H9 (cell line): ENCODE results near the gene MIGA2. TPM values are rescaled to one million over a fixed set of nuclear protein-coding genes. Genes with fewer than 3 reads are reported as not detected.

Experiments used
- DNase-seq: peaks from one replicate; pipeline ENCODE4 v3.0.0-alpha.2; 2017
- H2AFZ ChIP-seq: one replicate; pipeline ENCODE4 v1.6.1; 2013; ENCODE audit warnings: mild to moderate bottlenecking, low read length, control low read depth, moderate library complexity
- H2AK5ac ChIP-seq: 2 replicates; pipeline ENCODE4 v1.6.1; 2013; ENCODE audit warnings: low read length, control low read depth, mixed read lengths; ENCODE audit not compliant: insufficient read length
- H2BK120ac ChIP-seq: one replicate; pipeline ENCODE4 v1.6.1; 2013; ENCODE audit warnings: low read depth, mild to moderate bottlenecking, low read length, control low read depth, inconsistent platforms; ENCODE audit not compliant: poor library complexity, severe bottlenecking
- H2BK12ac ChIP-seq: 2 replicates; pipeline ENCODE4 v1.6.1; 2013; ENCODE audit warnings: low read length, control low read depth, mixed read lengths, low read depth; ENCODE audit not compliant: insufficient read length
- H2BK15ac ChIP-seq: 2 replicates; pipeline ENCODE4 v1.6.1; 2013; ENCODE audit warnings: low read depth, low read length, control low read depth
- H2BK20ac ChIP-seq: one replicate; pipeline ENCODE4 v1.6.1; 2013; ENCODE audit warnings: low read depth, mild to moderate bottlenecking, low read length, control low read depth, inconsistent platforms; ENCODE audit not compliant: poor library complexity, severe bottlenecking
- H2BK5ac ChIP-seq: 2 replicates; pipeline ENCODE4 v1.6.1; 2013; ENCODE audit warnings: low read length, control low read depth, mixed read lengths; ENCODE audit not compliant: insufficient read length
- H3K14ac ChIP-seq: 2 replicates; pipeline ENCODE4 v1.6.1; 2013; ENCODE audit warnings: low read length, control low read depth; ENCODE audit not compliant: insufficient read depth
- H3K18ac ChIP-seq: 2 replicates; pipeline ENCODE4 v1.6.1; 2013; ENCODE audit warnings: low read depth, mild to moderate bottlenecking, mixed read lengths, low read length, control low read depth; ENCODE audit not compliant: insufficient read length
- H3K23ac ChIP-seq: 2 replicates; pipeline ENCODE4 v1.6.1; 2013; ENCODE audit warnings: low read length, control low read depth, mixed read lengths, low read depth; ENCODE audit not compliant: insufficient read length
- H3K23me2 ChIP-seq: 2 replicates; pipeline ENCODE4 v1.6.1; 2013; ENCODE audit warnings: low read depth, mild to moderate bottlenecking, mixed read lengths, low read length, control low read depth; ENCODE audit not compliant: insufficient read length, poor library complexity, severe bottlenecking
- H3K27ac ChIP-seq: 2 replicates; pipeline ENCODE4 v1.5.1; 2013; ENCODE audit warnings: low read length, control low read depth, mixed read lengths, low read depth; ENCODE audit not compliant: insufficient read length
- H3K27me3 ChIP-seq: 2 replicates; pipeline ENCODE4 v1.6.1; 2013; ENCODE audit warnings: low read length, control low read depth, inconsistent platforms; ENCODE audit not compliant: insufficient read depth
- H3K4ac ChIP-seq: 2 replicates; pipeline ENCODE4 v1.6.1; 2013; ENCODE audit warnings: low read depth, mild to moderate bottlenecking, control low read depth, inconsistent platforms, low read length, moderate library complexity
- H3K4me1 ChIP-seq: 2 replicates; pipeline ENCODE4 v1.6.1; 2013; ENCODE audit warnings: low read length, control low read depth, inconsistent platforms; ENCODE audit not compliant: insufficient read depth
- H3K4me2 ChIP-seq: 2 replicates; pipeline ENCODE4 v1.6.1; 2013; ENCODE audit warnings: low read length, control low read depth, mixed read lengths; ENCODE audit not compliant: insufficient read length, insufficient read depth
- H3K56ac ChIP-seq: 2 replicates; pipeline ENCODE4 v1.6.1; 2013; ENCODE audit warnings: low read depth, mild to moderate bottlenecking, mixed read lengths, low read length, control low read depth; ENCODE audit not compliant: insufficient read length
- H3K79me1 ChIP-seq: 2 replicates; pipeline ENCODE4 v1.6.1; 2013; ENCODE audit warnings: low read depth, mild to moderate bottlenecking, moderate library complexity, low read length, control low read depth, inconsistent platforms; ENCODE audit not compliant: insufficient read depth, poor library complexity, severe bottlenecking
- H3K79me2 ChIP-seq: 2 replicates; pipeline ENCODE4 v1.6.1; 2013; ENCODE audit warnings: low read length, control low read depth, inconsistent platforms; ENCODE audit not compliant: insufficient read depth
- H3K9ac ChIP-seq: 2 replicates; pipeline ENCODE4 v1.6.1; 2013; ENCODE audit warnings: low read length, control low read depth, mixed read lengths; ENCODE audit not compliant: insufficient read length; ENCODE audit errors: extremely low read depth
- H3K9me3 ChIP-seq: one replicate; pipeline ENCODE4 v1.6.1; 2013; ENCODE audit warnings: low read depth, low read length, inconsistent platforms; ENCODE audit not compliant: control insufficient read depth
- H3T11ph ChIP-seq: one replicate; pipeline ENCODE4 v1.6.1; 2013; ENCODE audit warnings: mild to moderate bottlenecking, low read length, control low read depth, inconsistent platforms
- H4K20me1 ChIP-seq: one replicate; pipeline ENCODE4 v1.6.1; 2013; ENCODE audit not compliant: control insufficient read depth, insufficient read length, insufficient read depth
- H4K5ac ChIP-seq: 2 replicates; pipeline ENCODE4 v1.6.1; 2013; ENCODE audit warnings: low read depth, mild to moderate bottlenecking, mixed read lengths, low read length, control low read depth; ENCODE audit not compliant: insufficient read length
- H4K8ac ChIP-seq: replicated peaks from 2 replicates; pipeline ENCODE4 v1.6.1; 2013; ENCODE audit warnings: low read length, control low read depth, mixed read lengths, low read depth; ENCODE audit not compliant: insufficient read length
- H4K91ac ChIP-seq: 2 replicates; pipeline ENCODE4 v1.6.1; 2013; ENCODE audit warnings: low read depth, mild to moderate bottlenecking, moderate library complexity, mixed read lengths, low read length, control low read depth; ENCODE audit not compliant: insufficient read length
- H3K27ac Mint-ChIP-seq, 3 experiments: 2 replicates in 2 of 3; 3 replicates in 1 of 3; pipeline ENCODE4 v1.8.0; 2020 to 2021; ENCODE audit warnings: mixed read lengths in 3 of 3, mild to moderate bottlenecking in 1 of 3, moderate library complexity in 1 of 3
- H3K27me3 Mint-ChIP-seq: 2 replicates; pipeline ENCODE4 v1.8.0; 2021; ENCODE audit warnings: low read depth, mild to moderate bottlenecking, moderate library complexity, mixed read lengths
- H3K36me3 Mint-ChIP-seq, 3 experiments: 2 replicates in 2 of 3; 3 replicates in 1 of 3; pipeline ENCODE4 v1.8.0; 2020 to 2021; ENCODE audit warnings: low read depth in 3 of 3, mixed read lengths in 3 of 3; ENCODE audit not compliant: insufficient read depth in 1 of 3
- H3K4me1 Mint-ChIP-seq, 2 experiments: 2 replicates each; pipeline ENCODE4 v1.8.0; 2020; ENCODE audit warnings: mixed read lengths in 2 of 2
- H3K4me3 Mint-ChIP-seq, 2 experiments: 2 replicates in 1 of 2; 3 replicates in 1 of 2; pipeline ENCODE4 v1.8.0; 2020 to 2021; ENCODE audit warnings: mild to moderate bottlenecking in 2 of 2, mixed read lengths in 2 of 2, moderate library complexity in 1 of 2
- H3K9me3 Mint-ChIP-seq, 2 experiments: 2 replicates in 1 of 2; 3 replicates in 1 of 2; pipeline ENCODE4 v1.8.0; 2020; ENCODE audit warnings: mild to moderate bottlenecking in 2 of 2, mixed read lengths in 2 of 2, moderate library complexity in 1 of 2
- WGBS: extraction: QIAGEN DNeasy Blood & Tissue Kit; methylation state at CpG from one replicate; pipeline ENCODE4 v1.1.7; 2013; ENCODE audit warnings: missing lambda C conversion rate, low lambda C conversion rate, mixed read lengths; ENCODE audit not compliant: insufficient read length; ENCODE audit errors: extremely low coverage; 5-methylcytosine and 5-hydroxymethylcytosine counted together
- total RNA-seq: library from RNA; stranded (reverse); gene quantifications from 2 replicates; pipeline ENCODE4 v1.2.1, GENCODE V29; 2021
- TF ChIP-seq, protein P1 (sequence below): fragments of 200-600 bp; sonication (generic); conservative IDR thresholded peaks from 3 replicates; pipeline ENCODE4 v1.8.0; 2021; ENCODE audit warnings: antibody characterized with exemption, mild to moderate bottlenecking

MIGA2 gene
- total RNA-seq, 1 experiment from 2014 or later, result 37.8 TPM

GRCh38 chr9:129010267-129010975 lies 26.0 kb upstream of the MIGA2 start:
- no CpG with 5 or more reads among the region's 8 CpGs for WGBS
- Mint-ChIP-seq H3K27me3 (no peaks in the 10 kb centered on the region; the same call in 1 of the 2 replicates), H3K36me3 (peaks cover 14 to 68% (median 52%) of the 10 kb centered on the region in 3 experiments; a peak in 6 of 7 replicates), H3K27ac (no peak overlapping the region; a peak in 1 of 7 replicates), H3K9me3 (no peaks in the 10 kb centered on the region), H3K4me1 (peaks cover 0 to 5% of the 10 kb centered on the region in 2 experiments; a peak in 1 of 4 replicates), H3K4me3 (no peak overlapping the region)
- Histone ChIP-seq H3K27me3 (no peaks in the 10 kb centered on the region), H2BK5ac (no peak overlapping the region), H3K23me2 (no peaks in the 10 kb centered on the region), H3K4ac (no peak overlapping the region), H2BK20ac (no peak overlapping the region), H3K79me1 (no peaks in the 10 kb centered on the region), H3K79me2 (no peaks in the 10 kb centered on the region), H4K5ac (no peak overlapping the region), H3K18ac (no peak overlapping the region), H3K14ac (no peak overlapping the region), H4K91ac (no peak overlapping the region), H2BK15ac (no peak overlapping the region), H3K4me1 (no peaks in the 10 kb centered on the region), H3K56ac (no peak overlapping the region), H3K4me2 (no peak overlapping the region), H2AFZ (no peak overlapping the region), H2AK5ac (no peak overlapping the region), H3K27ac (no peak overlapping the region), H2BK120ac (no peak overlapping the region), H2BK12ac (no peak overlapping the region), H3K23ac (no peak overlapping the region), H4K20me1 (no peaks in the 10 kb centered on the region), H4K8ac (no peak overlapping the region), H3K9ac (no peak overlapping the region), H3K9me3 (no peaks in the 10 kb centered on the region), H3T11ph (no peak overlapping the region)
- TF ChIP-seq, protein P1, sequence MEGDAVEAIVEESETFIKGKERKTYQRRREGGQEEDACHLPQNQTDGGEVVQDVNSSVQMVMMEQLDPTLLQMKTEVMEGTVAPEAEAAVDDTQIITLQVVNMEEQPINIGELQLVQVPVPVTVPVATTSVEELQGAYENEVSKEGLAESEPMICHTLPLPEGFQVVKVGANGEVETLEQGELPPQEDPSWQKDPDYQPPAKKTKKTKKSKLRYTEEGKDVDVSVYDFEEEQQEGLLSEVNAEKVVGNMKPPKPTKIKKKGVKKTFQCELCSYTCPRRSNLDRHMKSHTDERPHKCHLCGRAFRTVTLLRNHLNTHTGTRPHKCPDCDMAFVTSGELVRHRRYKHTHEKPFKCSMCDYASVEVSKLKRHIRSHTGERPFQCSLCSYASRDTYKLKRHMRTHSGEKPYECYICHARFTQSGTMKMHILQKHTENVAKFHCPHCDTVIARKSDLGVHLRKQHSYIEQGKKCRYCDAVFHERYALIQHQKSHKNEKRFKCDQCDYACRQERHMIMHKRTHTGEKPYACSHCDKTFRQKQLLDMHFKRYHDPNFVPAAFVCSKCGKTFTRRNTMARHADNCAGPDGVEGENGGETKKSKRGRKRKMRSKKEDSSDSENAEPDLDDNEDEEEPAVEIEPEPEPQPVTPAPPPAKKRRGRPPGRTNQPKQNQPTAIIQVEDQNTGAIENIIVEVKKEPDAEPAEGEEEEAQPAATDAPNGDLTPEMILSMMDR, result no peak
- no peak for DNase-seq
